ENCODE results near the gene MANF.

Gene MANF

GRCh38 chr3:51436998-51437639 is 52.0 kb downstream of the MANF start:
- no peak for DNase-seq
